Measurements from ENCODE around the gene PITPNC1. TPM values are rescaled to one million over a fixed set of nuclear protein-coding genes. Genes with fewer than 3 reads are reported as not detected.
A peak's percentile ranks its signal among the peaks of the same experiment; 100 is the strongest.

Gene PITPNC1
- total and polyA plus RNA-seq, 12 donors: 6.6 to 28.0 (median 11.5) TPM

DNA sequence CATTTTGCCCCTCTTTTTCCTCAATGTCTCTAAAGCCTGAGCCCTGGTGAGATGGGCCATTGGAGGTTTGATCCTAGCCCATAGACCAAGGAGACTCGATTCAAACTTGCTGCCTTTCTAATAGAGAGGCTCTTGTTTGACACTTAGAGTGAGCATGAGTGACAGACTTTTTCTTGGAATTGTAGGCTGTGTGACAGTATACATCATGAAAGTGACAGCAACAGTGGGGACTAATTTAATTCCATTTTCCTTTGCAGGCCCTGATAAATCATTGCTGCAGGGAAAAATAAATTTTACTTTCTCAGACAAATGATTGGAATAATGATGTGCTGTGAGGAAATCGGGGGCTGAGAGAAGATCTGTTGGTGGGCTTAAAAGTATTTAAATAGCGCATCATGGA lies 171.6 kb downstream of the PITPNC1 start:
- Histone ChIP-seq H3K9me3 (no peaks in the 10 kb centered on the region), H3K27me3 (no peaks in the 10 kb centered on the region), H3K4me3 (no peak overlapping the region), H3K36me3 (no peaks in the 10 kb centered on the region), H3K4me1 (peaks cover 0 to 48% (median 32%) of the 10 kb centered on the region in 9 donors), H3K27ac (peak overlapping the region in 2 of 10 donors; percentile 50 to 65)
- TF ChIP-seq, protein P1, sequence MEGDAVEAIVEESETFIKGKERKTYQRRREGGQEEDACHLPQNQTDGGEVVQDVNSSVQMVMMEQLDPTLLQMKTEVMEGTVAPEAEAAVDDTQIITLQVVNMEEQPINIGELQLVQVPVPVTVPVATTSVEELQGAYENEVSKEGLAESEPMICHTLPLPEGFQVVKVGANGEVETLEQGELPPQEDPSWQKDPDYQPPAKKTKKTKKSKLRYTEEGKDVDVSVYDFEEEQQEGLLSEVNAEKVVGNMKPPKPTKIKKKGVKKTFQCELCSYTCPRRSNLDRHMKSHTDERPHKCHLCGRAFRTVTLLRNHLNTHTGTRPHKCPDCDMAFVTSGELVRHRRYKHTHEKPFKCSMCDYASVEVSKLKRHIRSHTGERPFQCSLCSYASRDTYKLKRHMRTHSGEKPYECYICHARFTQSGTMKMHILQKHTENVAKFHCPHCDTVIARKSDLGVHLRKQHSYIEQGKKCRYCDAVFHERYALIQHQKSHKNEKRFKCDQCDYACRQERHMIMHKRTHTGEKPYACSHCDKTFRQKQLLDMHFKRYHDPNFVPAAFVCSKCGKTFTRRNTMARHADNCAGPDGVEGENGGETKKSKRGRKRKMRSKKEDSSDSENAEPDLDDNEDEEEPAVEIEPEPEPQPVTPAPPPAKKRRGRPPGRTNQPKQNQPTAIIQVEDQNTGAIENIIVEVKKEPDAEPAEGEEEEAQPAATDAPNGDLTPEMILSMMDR (IDR thresholded peaks at IDR 0.05): no peak
- intact Hi-C loops (cut with DNase I): loop anchor here in 3 of 10 donors (5.0 to 10.0 kb wide), 3 partner anchors 54 to 56 kb away; no protein-coding TSS in a partner anchor
- DNase-seq: no peak
- WGBS, 2 donors: 93 to 95% methylated on average over 3 of the region's 3 CpGs
- no peak for ATAC-seq

DNA sequence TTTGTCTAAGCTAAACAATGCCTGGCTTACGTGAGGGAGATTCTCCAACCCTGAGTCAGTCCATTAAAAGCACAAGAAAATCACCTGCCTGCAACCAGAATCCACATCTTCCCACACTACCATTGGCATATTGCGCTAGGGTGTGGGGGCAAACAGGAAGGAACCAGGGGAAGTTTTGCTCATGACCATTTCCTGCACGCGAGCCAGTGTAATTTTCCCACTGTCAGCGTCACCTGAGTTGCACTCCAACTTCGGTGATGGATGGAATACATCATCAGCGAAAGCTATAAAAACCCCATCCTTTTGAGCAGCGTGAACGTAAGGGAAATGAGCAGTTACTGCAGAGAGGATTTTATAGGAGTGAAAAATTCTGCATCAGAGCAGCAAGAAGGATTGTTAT lies 172.7 kb downstream of the PITPNC1 start:
- intact Hi-C loops (cut with DNase I): loop anchor here in 4 of 10 donors (5.0 to 10.0 kb wide), 4 partner anchors 55 to 175 kb away; partner anchors contain the start of gene PITPNC1 (in 1 of the 4)
- TF ChIP-seq, protein P1 (IDR thresholded peaks at IDR 0.05): no peak
- H3K36me3 ChIP-seq: no peaks in the 10 kb centered on the region
- ATAC-seq (peak in 7 of 8 donors; percentile 38 to 87 (median 70)), DNase-seq (peak in 1 of 2 donors; percentile 54)
- H3K4me3 ChIP-seq: no peak overlapping the region
- H3K4me1 ChIP-seq: peaks cover 0 to 45% (median 26%) of the 10 kb centered on the region in 9 donors
- H3K27me3 ChIP-seq: no peaks in the 10 kb centered on the region
- 70 to 74% methylated on average over 9 of the region's 9 CpGs for WGBS, 2 donors
- peak overlapping the region in 7 of 10 donors; percentile 8 to 68 (median 57) for H3K27ac ChIP-seq
- no peaks in the 10 kb centered on the region for H3K9me3 ChIP-seq

DNA sequence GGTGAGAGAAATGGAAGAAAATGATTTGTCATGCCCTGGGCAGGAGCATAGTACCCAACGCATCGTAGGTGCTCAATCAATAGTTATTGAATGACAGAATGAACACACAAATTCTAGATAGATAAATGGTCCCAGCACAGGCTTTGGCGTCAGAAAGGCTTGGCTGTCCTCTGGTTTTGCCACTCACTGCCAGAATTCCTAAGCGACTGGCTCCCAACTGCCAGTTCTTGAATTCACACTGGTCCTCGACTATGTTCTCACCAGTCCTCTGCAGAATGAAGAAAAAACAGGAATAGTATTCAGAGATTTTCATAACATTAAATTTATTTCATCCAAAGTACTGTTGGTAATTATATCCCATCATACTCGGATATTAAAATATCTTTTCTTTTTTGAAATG lies 177.6 kb downstream of the PITPNC1 start:
- TF ChIP-seq, protein P1 (IDR thresholded peaks at IDR 0.05): no peak
- no peak for ATAC-seq
- no peak for DNase-seq
- Histone ChIP-seq H3K4me3 (no peak overlapping the region), H3K27ac (no peak overlapping the region), H3K36me3 (peaks cover 0 to 5% (median 0%) of the 10 kb centered on the region in 9 donors), H3K9me3 (peaks cover 0 to 8% (median 0%) of the 10 kb centered on the region in 11 donors), H3K4me1 (peaks cover 0 to 22% (median 6%) of the 10 kb centered on the region in 9 donors), H3K27me3 (no peaks in the 10 kb centered on the region)
- WGBS, 2 donors: 76 to 78% methylated on average over 6 of the region's 6 CpGs
- intact Hi-C loops (cut with DNase I): loop anchor here in 1 of 10 donors (10.0 kb wide), 1 partner anchor 180 kb away; the partner anchor contains the start of gene PITPNC1

DNA sequence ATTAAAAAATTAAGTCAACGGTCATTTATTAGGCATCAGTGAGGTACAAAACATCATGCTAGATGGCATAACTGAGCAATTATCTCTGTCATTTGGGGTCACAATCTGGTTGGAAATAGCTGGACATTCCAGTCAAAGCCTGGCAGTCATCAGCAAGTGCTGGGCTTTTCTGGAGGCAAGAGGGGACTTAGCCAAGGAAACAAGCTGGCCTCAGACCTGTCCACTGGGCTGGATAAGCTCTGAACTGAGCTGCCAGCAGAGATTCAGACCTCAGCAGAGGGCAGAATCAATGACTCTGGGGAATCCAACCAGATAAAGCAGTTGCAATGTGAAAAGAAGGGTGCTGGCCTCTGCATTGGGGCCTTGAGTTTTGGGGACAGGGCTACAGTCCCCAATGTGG lies 178.8 kb downstream of the PITPNC1 start:
- intact Hi-C loops (cut with DNase I): loop anchor here in 1 of 10 donors (10.0 kb wide), 1 partner anchor 181 kb away; the partner anchor contains the start of gene PITPNC1
- Histone ChIP-seq H3K36me3 (peaks cover 0 to 5% (median 0%) of the 10 kb centered on the region in 9 donors), H3K27me3 (no peaks in the 10 kb centered on the region), H3K9me3 (peaks cover 0 to 8% (median 0%) of the 10 kb centered on the region in 11 donors), H3K4me3 (no peak overlapping the region), H3K27ac (no peak overlapping the region), H3K4me1 (peaks cover 0 to 13% (median 0%) of the 10 kb centered on the region in 9 donors)
- WGBS, 2 donors: 83 to 88% methylated on average over 1 of the region's 1 CpG
- DNase-seq: no peak
- TF ChIP-seq, protein P1 (IDR thresholded peaks at IDR 0.05): no peak
- peak in 1 of 8 donors; percentile 23 for ATAC-seq
